HG03060 (cell line): ENCODE data around the gene ATP2B1.
A peak's percentile ranks its signal among the peaks of the same experiment; 100 is the strongest.
"Not testable (repeated sequence)": the region's sequence is repeated elsewhere in the genome, so short reads cannot be mapped to it uniquely, and the experiment has no call there.

Source experiments
- ATAC-seq: cut with Tn5 transposase; IDR thresholded peaks from one replicate; pipeline ENCODE4 v1.9.1; 2021; ENCODE audit warnings: low read depth, moderate number of reproducible peaks; ENCODE audit not compliant: unreplicated experiment

The ATP2B1 gene

DNA sequence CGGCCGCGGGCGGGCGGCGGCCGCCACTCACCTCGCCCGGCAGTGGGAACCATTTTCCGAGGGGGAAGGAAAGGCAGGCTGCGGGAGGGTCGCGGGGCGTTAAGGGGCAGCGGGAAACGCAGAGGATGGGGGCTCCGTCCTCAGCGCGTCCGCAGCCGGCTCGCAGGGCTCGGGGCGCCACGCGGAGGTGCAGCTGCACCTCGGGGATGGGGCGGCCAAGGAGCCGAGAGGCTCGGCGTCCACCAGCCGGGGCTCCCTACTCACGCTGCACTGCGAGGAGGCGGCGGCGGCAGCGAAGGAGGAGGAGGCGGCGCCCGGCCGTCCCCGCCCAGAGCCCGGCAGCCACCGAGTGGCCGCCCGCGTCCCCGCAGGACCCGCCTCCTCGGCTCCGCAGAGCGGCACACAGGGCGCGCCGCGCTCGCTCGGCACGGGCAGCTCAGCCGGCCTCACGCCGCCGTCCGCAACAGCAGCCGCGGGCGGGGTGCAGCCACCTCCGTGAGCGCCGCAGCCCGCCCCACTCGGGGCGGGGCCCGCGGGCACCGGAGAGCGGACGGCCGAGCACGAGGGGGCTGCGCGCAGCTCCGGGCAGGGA, at the start of gene ATP2B1:
Gene ATP2B1, minus strand, starts transcription at position 274 of the 592 bp plus-strand sequence. CDS start 52,952 bp downstream, outside the sequence.
- ATAC-seq = peak; percentile 36

DNA sequence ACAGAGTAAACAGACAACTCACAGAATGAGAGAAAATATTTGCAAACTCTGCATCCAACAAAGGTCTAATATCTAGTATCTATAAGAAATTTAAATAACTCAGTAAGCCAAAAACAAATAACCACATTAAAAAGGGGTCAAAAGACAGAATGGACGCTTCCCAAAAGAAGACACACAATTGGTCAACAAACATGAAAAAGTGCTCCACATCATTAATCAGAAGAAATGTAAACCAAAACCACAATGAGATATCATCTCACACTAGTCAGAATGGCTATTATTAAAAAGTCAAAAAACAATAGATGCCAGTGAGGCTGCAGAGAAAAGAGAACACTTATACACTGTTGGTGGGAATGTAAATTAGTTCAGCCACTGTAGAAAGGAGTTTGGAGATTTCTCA, 49.3 kb upstream of the ATP2B1 start:
- not testable (repeated sequence) for ATAC-seq

- peak; percentile 97 for ATAC-seq
Measured at GRCh38 chr12:89756585-89757398, 48.2 kb upstream of the ATP2B1 start.

- no peak for ATAC-seq
Measured at GRCh38 chr12:89756194-89756584, 47.6 kb upstream of the ATP2B1 start.

DNA sequence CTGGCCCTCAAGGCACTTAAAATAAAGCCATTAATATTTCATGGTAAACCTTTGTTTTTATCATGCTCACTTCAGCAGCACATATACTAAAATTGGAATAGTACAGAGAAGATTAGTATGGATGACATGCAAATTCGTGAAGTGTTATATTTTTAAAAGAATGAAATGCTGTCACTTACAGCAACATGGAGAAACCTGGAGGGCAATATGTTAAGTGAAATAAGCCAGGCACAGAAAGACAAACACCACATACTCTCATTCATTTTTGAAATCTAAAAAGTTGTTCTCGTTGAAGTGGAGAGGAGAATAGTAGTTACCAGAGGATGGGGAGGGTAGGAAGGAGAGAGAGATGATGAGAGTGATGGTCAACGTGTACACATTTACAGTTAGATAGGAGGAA, 45.4 kb upstream of the ATP2B1 start:
- ATAC-seq = no peak

GRCh38 chr12:89752341-89752740, 43.7 kb upstream of the ATP2B1 start:
- ATAC-seq = no peak

- ATAC-seq = no peak
Measured at GRCh38 chr12:89750389-89751351, 42.0 kb upstream of the ATP2B1 start.

- no peak for ATAC-seq
Measured at GRCh38 chr12:89748791-89749190, 40.2 kb upstream of the ATP2B1 start.

DNA sequence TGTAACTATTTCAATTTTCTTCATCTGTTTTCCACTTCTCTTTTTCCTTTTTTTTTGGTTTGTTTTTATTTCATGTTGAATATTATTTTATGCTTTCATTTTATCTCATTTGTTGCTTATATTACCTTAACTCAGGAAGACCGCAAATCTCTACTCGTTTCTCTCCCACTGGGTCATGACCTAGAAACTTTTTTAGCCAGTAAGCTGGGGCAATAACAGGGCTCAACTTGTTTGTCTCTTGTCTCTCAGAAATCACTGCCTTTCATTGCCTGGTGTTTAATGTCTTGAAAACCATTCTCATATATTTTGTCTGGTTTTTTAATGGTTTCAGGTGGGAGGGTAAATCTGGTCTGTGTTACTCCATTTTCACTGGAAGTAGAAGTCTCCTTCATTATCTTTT, 36.6 kb upstream of the ATP2B1 start:
- no peak for ATAC-seq

GRCh38 chr12:89742337-89743022, 33.8 kb upstream of the ATP2B1 start:
- ATAC-seq = no peak

DNA sequence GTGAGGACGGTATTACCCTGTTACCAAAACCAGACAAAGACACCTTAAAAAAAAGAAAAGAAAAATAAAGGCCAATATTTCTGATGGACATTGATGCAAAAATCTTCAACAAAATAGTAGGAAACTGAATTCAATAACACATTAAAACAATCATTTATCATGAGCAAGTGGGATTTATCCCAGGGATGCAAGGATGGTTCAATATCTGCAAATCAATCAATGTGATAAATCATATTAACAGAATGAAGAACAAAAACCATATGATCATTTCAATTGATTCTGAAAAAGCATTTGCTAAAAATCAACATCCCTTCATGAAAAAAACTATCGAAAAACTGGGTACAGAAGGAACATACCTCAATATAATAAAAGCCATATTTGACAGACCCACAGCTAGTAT, 32.3 kb upstream of the ATP2B1 start:
- no peak for ATAC-seq

GRCh38 chr12:89736995-89737394, 28.4 kb upstream of the ATP2B1 start:
- no peak for ATAC-seq

DNA sequence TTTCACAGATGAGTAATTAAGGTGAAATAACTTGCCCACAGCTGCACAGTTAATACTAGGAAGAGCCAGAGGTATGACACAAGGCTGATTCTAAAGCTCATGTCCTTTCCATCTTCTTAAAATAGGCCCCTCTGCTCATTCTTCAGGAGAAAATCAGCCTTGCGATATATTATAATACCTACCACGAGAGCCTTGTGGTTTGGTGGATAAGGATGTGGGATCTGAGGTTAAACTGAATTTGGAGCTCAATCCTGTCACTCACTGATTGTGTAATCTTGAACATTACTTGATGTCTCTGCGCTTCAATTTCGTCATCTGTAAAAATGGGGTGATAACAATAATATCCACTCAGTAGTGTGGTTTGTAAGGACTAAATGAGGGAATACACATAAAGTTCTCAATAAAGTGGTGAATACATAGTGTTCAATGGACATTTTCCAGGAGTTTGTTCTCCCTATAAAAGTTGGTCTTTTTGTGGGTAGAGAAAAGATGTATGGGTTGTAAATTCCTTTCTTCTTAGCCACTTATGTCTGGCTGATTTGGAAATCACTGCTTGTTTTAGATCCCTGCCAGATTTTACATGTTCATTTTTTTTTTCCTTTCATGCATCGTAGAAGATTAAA, 25.1 kb upstream of the ATP2B1 start:
- no peak for ATAC-seq

DNA sequence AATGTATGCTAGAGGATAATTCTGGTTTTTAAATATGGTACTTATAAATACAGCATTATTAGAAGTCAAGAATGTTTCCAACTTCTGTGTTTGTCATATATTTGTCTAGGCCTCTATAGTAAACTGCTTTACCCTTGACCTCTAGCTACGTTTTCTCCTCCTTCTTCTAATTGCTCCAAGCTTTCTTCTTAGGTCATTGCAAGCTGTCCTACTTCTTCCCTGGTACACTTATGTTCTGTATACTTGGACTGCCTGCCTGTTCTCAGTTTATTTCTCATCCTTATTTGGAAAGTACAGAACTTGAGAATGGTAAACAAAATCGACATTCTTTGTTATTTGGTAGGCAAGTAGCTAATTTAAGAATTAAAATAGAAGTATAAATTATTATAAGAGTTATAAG, 23.9 kb upstream of the ATP2B1 start:
- ATAC-seq = no peak

DNA sequence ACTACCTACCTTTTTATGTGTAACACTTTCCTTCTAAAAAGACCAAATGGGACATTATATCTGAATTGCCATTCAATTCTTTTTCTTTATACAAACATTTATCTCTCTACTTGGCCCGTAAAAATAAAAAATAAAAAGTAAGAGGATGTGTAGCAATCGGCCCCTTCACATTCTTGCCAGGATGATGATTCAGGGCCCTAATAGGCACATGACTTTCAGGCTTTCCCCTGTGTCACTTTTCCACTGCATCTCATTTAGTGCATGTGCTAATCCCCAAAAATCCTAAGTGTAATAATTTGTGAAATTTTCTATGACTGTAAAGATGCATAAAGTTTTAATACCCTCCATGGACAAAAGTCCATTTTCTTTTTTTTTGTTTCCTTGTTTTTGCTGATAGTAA, 23.0 kb upstream of the ATP2B1 start:
- ATAC-seq = no peak

DNA sequence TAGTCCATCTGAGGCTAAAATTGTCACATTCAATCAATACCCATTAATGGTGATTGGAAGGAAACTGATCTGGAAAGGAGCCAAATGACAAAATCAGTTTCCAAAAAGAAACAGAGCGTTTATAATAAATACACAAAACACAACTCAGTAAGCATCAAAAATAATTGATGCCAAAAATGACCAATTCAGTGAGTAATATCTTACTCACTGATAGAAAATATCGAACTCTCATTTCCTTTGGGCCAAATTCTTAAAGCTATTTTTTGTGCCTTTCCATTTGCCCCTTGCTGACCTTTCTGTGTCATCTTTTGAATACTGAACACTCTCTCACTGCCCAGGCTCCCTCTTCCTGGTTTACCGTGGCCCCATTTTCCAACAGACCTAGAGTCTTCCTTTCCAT, 22.5 kb upstream of the ATP2B1 start:
- no peak for ATAC-seq

- no peak for ATAC-seq
Measured at GRCh38 chr12:89729946-89730459, 21.4 kb upstream of the ATP2B1 start.

DNA sequence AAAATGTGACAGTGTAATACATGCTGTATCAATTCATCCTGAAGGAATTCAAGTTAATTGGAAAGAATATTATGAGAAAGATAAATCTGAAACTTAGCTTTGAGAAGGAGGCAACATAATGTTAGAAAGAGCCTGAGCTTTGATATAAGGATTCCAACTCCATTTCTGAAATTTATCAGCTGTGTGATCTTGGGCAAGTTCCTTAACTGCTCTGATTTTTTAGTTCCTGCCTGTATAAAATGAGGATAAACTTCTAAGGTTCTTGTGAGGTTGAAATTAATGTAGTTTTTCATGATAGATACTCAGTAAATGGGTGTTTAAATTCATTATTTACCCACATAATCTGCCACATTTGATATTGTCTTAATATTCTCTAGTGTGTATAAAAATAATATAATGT, 14.6 kb upstream of the ATP2B1 start:
- ATAC-seq = no peak

DNA sequence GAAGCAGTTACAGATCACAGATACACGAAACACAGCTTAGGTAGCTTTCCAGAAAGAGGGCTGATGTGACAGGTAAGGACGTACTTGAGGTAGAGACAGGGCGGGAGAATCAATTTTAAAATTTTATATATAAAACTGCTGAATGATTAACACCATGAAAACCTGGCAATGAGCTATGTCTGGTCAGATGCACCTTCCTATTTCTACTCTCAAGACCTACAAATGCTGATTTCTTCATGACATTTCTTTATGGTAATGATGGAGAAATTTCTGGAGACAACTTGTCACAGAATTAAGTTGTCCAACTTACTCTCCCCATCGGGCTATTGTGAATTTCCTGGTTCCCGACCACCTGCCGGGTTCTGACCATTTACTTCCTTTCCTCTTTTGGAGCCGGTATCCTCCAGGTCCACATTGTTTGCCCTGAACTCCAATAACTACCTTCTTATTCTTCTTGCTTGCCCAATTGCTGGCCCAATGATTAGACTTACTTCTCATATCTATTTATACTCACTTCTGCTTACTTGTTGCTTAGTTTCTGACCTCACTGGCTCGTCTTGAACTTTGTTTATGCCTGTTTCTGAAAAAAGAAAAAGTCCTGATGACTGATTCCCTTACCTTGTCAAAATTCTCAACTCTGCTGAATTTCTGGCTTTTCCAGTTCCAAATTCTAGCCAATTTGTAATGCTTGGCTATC, 12.8 kb upstream of the ATP2B1 start:
- peak; percentile 83 for ATAC-seq
